ENCODE measurements around the gene ETV3. TPM values are rescaled to one million over a fixed set of nuclear protein-coding genes. Genes with fewer than 3 reads are reported as not detected.

The ETV3 gene
- total and polyA plus RNA-seq, 2 experiments from 2014 or later, result 5.2 to 10.6 TPM

- peaks cover 8% of the 10 kb centered on the region for H3K79me2 ChIP-seq (ENCODE audit: insufficient read depth)
- H3K36me3 ChIP-seq (ENCODE audit: low read depth), result no peaks in the 10 kb centered on the region
- H4K20me1 ChIP-seq (ENCODE audit: insufficient read depth), result no peaks in the 10 kb centered on the region
- no peaks in the 10 kb centered on the region for H3K9me2 ChIP-seq (ENCODE audit: insufficient read depth)
- DNase-seq, result no peak
- H2AFZ ChIP-seq, result no peak overlapping the region
- WGBS, 2 experiments (ENCODE audit: low coverage in 1 of 2, low lambda C conversion rate in 2 of 2, missing lambda C conversion rate in 2 of 2), result 25 to 35% methylated on average over 2 of the region's 2 CpGs
- in situ Hi-C loops (cut with MboI), result no loop called here
- no peaks in the 10 kb centered on the region for H3K27me3 ChIP-seq (replicated peaks; ENCODE audit: insufficient read depth)
- no peak overlapping the region for H3K4me3 ChIP-seq
- H3K27ac ChIP-seq, result no peak overlapping the region
- TF ChIP-seq EZH2 (IDR thresholded peaks at IDR 0.05; ENCODE audit: insufficient read depth, poor library complexity, severe bottlenecking) (no peak), EZH2phosphoT487 (IDR thresholded peaks at IDR 0.05; ENCODE audit: insufficient read depth, low read depth) (no peak)
- H3F3A ChIP-seq (ENCODE audit: insufficient read depth), result peaks cover 22% of the 10 kb centered on the region
- peaks cover 10% of the 10 kb centered on the region for H3K4me1 ChIP-seq (ENCODE audit: insufficient read depth)
- H3K9ac ChIP-seq, result no peak overlapping the region
- no peaks in the 10 kb centered on the region for H3K9me3 ChIP-seq (ENCODE audit: low read depth)
- no peak overlapping the region for H3K4me2 ChIP-seq (ENCODE audit: unreplicated experiment)
Observed at GRCh38 chr1:157142201-157142600, 4.0 kb upstream of the ETV3 start.

GRCh38 chr1:157141212-157141855 lies 3.1 kb upstream of the ETV3 start:
- WGBS, 2 experiments (ENCODE audit: low coverage in 1 of 2, low lambda C conversion rate in 2 of 2, missing lambda C conversion rate in 2 of 2), result 67% methylated on average over 4 of the region's 4 CpGs
- H3K9ac ChIP-seq, result no peak overlapping the region

GRCh38 chr1:157140063-157140588 lies 1.9 kb upstream of the ETV3 start:
- in situ Hi-C loops (cut with MboI), result no loop called here
- Histone ChIP-seq H3K27ac (peak overlapping the region; percentile 96), H3K79me2 (ENCODE audit: insufficient read depth) (peaks cover 29% of the 10 kb centered on the region), H3K9me3 (ENCODE audit: low read depth) (no peaks in the 10 kb centered on the region), H3K4me2 (ENCODE audit: unreplicated experiment) (no peak overlapping the region), H3K4me1 (ENCODE audit: insufficient read depth) (peaks cover 22% of the 10 kb centered on the region), H3K9me2 (ENCODE audit: insufficient read depth) (no peaks in the 10 kb centered on the region), H3K9ac (0 out of 2 replicates have a peak overlapping the region, but pooled peaks have one; percentile 97), H3F3A (ENCODE audit: insufficient read depth) (peaks cover 36% of the 10 kb centered on the region), H3K27me3 (replicated peaks; ENCODE audit: insufficient read depth) (no peaks in the 10 kb centered on the region), H3K4me3 (no peak overlapping the region), H3K36me3 (ENCODE audit: low read depth) (peaks cover 9% of the 10 kb centered on the region), H4K20me1 (ENCODE audit: insufficient read depth) (0 out of 2 replicates have a peak, but pooled peaks cover 5% of the 10 kb centered on the region), H2AFZ (peak overlapping the region; percentile 7; the same call in 1 of the 2 replicates)
- TF ChIP-seq EZH2phosphoT487 (IDR thresholded peaks at IDR 0.05; ENCODE audit: insufficient read depth, low read depth) (no peak), EZH2 (IDR thresholded peaks at IDR 0.05; ENCODE audit: insufficient read depth, poor library complexity, severe bottlenecking) (no peak)
- peak; percentile 76 for DNase-seq
- 19 to 40% methylated on average over 2 of the region's 2 CpGs for WGBS, 2 experiments (ENCODE audit: low coverage in 1 of 2, low lambda C conversion rate in 2 of 2, missing lambda C conversion rate in 2 of 2)

More at GRCh38 chr1:157141212-157141855, 3.1 kb upstream of the ETV3 start:
- in situ Hi-C loops (cut with MboI), result no loop called here
- no peaks in the 10 kb centered on the region for H3K9me3 ChIP-seq (ENCODE audit: low read depth)
- H3K4me2 ChIP-seq (ENCODE audit: unreplicated experiment), result no peak overlapping the region
- H4K20me1 ChIP-seq (ENCODE audit: insufficient read depth), result no peaks in the 10 kb centered on the region
- H3K4me1 ChIP-seq (ENCODE audit: insufficient read depth), result peaks cover 13% of the 10 kb centered on the region
- H3K4me3 ChIP-seq, result no peak overlapping the region
- H3K27me3 ChIP-seq (replicated peaks; ENCODE audit: insufficient read depth), result no peaks in the 10 kb centered on the region
- H3K27ac ChIP-seq, result no peak overlapping the region
- H3F3A ChIP-seq (ENCODE audit: insufficient read depth), result peaks cover 29% of the 10 kb centered on the region
- 0 out of 2 replicates have a peak overlapping the region, but pooled peaks have one; percentile 11 for H2AFZ ChIP-seq
- H3K36me3 ChIP-seq (ENCODE audit: low read depth), result no peaks in the 10 kb centered on the region
- TF ChIP-seq EZH2phosphoT487 (IDR thresholded peaks at IDR 0.05; ENCODE audit: insufficient read depth, low read depth) (no peak), EZH2 (IDR thresholded peaks at IDR 0.05; ENCODE audit: insufficient read depth, poor library complexity, severe bottlenecking) (no peak)
- no peaks in the 10 kb centered on the region for H3K9me2 ChIP-seq (ENCODE audit: insufficient read depth)
- peaks cover 17% of the 10 kb centered on the region for H3K79me2 ChIP-seq (ENCODE audit: insufficient read depth)
- DNase-seq, result no peak

- no peaks in the 10 kb centered on the region for H3K9me3 ChIP-seq (ENCODE audit: low read depth)
- peak overlapping the region; percentile 97 for H3K9ac ChIP-seq
- peaks cover 44% of the 10 kb centered on the region for H3F3A ChIP-seq (ENCODE audit: insufficient read depth)
- peak overlapping the region; percentile 88 for H3K4me3 ChIP-seq
- no peak for DNase-seq
- no peaks in the 10 kb centered on the region for H3K27me3 ChIP-seq (replicated peaks; ENCODE audit: insufficient read depth)
- WGBS, 2 experiments (ENCODE audit: low coverage in 1 of 2, low lambda C conversion rate in 2 of 2, missing lambda C conversion rate in 2 of 2), result 8% methylated on average over 9 of the region's 9 CpGs
- H2AFZ ChIP-seq, result peak overlapping the region; percentile 71
- peaks cover 38% of the 10 kb centered on the region for H3K79me2 ChIP-seq (ENCODE audit: insufficient read depth)
- 0 out of 2 replicates have a peak, but pooled peaks cover 5% of the 10 kb centered on the region for H4K20me1 ChIP-seq (ENCODE audit: insufficient read depth)
- H3K36me3 ChIP-seq (ENCODE audit: low read depth), result peaks cover 18% of the 10 kb centered on the region
- peaks cover 22% of the 10 kb centered on the region for H3K4me1 ChIP-seq (ENCODE audit: insufficient read depth)
- peak overlapping the region; percentile 92 for H3K4me2 ChIP-seq (ENCODE audit: unreplicated experiment)
- H3K9me2 ChIP-seq (ENCODE audit: insufficient read depth), result no peaks in the 10 kb centered on the region
- H3K27ac ChIP-seq, result peak overlapping the region; percentile 96
- in situ Hi-C loops (cut with MboI), result no loop called here
- TF ChIP-seq EZH2 (IDR thresholded peaks at IDR 0.05; ENCODE audit: insufficient read depth, poor library complexity, severe bottlenecking), result no peak
- TF ChIP-seq EZH2phosphoT487 (IDR thresholded peaks at IDR 0.05; ENCODE audit: insufficient read depth, low read depth), result no peak
Observed at GRCh38 chr1:157139052-157139715, 989 bp upstream of the ETV3 start.

Measured in GM23248 (cell line).